ENCODE results near the gene CIT.

DNA sequence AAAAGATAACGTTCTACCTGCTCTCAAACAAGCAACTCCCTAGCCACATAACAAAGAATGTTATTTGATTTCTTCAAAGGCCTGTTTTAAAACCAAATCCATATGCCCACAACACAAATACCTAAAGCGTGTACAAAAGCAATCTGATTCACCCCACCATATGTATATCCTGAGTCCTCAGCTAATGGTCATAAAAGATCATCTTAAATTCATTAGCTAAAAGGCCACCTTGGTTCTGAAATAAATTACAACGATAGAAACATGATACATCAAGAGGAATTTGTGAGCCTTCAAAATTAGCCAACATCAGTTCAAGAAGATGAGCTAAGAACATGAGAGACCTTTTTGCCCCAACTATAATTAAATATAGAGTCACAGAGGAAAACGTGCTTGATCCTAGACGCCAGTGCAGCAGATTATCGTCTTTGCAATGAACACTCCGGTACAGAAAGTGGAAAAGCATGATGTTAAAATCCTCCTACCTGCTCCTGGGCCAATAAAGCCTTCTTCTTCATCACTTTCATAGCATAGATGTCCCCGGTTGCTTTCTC, 20.0 kb downstream of the CIT start:
- no peak for TF ChIP-seq EZH2 (IDR thresholded peaks at IDR 0.05; ENCODE audit: borderline replicate concordance, low read length)
- TF ChIP-seq CTCF (IDR thresholded peaks at IDR 0.05; ENCODE audit: low read length), result no peak

Measured in OCI-LY1 (cell line).